ENCODE data around the gene GNA12.
"Not testable (repeated sequence)": the region's sequence is repeated elsewhere in the genome, so short reads cannot be mapped to it uniquely, and the experiment has no call there.

GNA12 gene

GRCh38 chr7:2864999-2865670 lies 21.0 kb upstream of the GNA12 start:
- DNase-seq (ENCODE audit: low read depth, low spot score), result no peak

DNA sequence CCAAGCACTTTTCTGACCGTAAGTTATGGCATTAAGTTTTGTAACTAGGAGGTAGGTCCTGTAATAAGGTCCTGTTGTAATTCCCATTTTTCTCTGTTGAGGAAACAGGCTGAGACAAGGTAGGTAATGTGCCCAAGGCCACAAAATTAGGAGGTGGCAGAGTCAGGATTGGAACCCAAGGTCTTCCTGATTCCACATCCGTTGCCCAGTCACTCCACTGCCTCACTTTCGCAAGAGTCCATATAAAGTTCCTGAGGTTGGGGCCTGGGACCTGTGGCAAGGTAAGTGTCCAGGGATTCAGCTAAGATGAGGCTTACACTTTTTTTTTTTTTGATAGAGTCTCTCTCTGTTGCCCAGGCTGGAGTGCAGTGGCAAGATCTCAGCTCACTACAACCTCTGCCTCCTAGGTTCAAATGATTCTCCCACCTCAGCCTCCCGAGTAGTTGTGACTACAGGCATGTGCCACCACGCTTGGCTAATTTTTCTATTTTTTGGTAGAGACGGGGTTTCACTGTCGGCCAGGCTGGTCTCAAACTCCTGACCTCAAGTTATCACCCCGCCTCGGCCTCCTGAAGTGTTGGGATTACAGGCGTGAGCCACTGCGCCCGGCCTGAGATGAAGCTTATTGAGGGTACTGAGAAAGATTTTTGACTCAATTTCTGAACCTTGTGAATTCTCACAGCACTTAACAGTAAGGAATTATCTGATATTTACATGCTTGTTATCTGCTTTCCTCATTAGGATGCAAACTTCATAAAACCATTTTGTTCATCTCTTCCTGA lies 20.3 kb upstream of the GNA12 start:
- DNase-seq (ENCODE audit: low read depth, low spot score), result no peak

DNA sequence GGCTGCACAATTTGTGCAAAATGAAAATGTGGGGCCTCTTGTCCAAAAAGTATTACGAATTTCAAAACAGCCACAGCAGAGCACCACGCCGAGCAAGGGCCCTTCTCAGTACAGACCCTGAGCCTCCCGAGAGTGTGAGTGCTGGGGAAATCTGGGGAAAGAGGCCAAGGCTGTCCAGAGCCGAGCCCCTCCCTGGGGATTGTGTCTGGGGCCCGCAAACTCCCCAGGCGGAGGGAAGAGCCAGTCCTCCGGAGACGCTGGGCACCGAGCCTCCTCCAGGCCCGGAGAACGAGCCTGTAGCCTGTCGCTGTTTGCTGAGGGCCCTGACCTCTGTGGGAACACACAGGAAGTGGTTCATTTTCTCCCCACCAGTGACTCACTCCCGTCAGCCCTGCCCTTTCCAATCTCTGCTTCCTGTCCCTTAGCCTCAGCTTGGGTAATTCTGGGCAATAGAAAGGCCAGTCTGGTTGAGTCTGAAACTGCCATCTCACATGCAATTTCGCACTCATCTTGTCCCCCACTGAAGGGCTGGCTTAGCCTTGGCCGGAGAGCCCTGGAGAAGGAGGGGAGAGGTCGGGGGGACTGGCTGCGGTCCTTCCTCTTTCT lies 19.5 kb upstream of the GNA12 start:
- peak; percentile 65 for DNase-seq (ENCODE audit: low read depth, low spot score)

- DNase-seq (ENCODE audit: low read depth, low spot score), result no peak
These were observed 18.8 kb upstream of the GNA12 start for GRCh38 chr7:2862831-2863361.

- no peak for DNase-seq (ENCODE audit: low read depth, low spot score)
These were observed 17.4 kb upstream of the GNA12 start for GRCh38 chr7:2861509-2861908.

DNA sequence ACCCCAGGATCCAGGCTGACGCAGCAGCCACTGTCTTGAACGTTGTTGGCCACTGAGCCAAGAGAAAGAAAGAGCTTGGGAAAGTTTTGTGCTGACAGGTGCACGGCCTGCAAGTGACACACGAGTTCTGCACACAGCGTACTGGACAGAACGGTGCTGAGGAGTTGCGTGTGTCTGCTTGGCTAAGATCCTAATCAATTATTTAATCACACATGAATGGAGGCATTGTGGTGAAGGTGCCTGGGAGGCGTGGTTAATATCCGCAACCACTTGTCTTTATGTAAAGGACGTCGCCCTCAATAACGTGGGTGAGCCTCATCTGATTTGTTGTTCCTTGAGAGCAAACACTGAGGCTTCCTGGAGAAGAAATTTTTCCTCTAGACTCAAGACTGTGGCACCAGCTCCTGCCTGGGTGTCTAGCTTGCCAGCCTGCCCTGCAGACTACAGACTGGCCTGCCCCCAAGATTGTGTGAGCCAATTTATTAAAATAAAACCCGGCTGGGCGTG lies 16.6 kb upstream of the GNA12 start:
- DNase-seq (ENCODE audit: low read depth, low spot score), result no peak

- no peak for DNase-seq (ENCODE audit: low read depth, low spot score)
These were observed 15.8 kb upstream of the GNA12 start for GRCh38 chr7:2859952-2860351.

GRCh38 chr7:2858621-2859020 lies 14.5 kb upstream of the GNA12 start:
- no peak for DNase-seq (ENCODE audit: low read depth, low spot score)

DNA sequence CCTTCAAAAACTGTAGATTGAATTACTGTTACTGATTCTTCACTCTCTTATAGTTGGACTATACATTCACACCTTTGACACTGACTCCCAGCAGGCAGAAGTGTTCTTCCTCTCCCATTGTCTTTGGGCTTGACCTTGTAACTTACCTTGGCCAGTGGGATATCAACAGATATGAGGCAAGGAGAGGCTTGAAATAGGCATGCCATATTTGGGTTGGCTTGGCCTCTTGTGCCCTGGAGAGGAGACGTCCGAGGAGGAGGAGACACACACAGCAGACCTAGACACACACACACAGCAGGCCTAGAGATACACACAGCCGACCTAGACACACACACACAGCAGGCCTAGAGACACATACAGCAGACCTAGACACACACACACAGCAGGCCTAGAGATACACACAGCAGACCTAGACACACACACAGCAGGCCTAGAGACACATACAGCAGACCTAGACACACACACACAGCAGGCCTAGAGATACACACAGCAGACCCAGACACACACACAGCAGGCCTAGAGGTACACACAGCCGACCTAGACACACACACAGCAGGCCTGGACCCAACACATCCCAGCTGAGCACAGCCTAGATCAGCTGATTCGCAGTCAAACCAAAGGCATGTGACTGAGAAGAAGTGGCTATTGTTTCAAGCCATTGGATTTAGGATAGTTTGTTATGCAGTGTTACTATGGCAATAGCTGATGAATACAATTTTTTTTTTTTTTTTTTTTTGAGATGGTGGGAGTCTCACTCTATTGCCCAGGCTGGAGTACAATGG lies 12.5 kb upstream of the GNA12 start:
- peak; percentile 34 for DNase-seq (ENCODE audit: low read depth, low spot score)

DNA sequence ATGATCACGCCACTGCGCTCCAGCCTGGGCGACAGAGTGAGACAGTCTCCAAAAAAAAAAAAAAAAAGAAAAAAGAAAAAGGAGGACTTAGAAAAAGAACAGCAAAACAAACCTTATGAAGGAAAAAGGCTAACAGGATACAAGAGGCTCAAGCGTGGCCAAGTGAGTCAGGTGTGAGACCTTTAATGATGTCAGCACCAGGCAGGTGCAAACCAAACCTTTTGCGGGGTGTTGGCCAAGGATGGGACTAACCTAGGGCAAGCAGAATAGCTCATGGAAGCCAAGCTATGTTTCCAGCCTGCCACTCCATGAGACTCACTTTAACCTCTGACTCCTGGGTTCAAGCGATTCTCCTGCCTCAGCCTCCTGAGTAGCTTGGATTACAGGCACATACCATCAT lies 11.3 kb upstream of the GNA12 start:
- no peak for DNase-seq (ENCODE audit: low read depth, low spot score)

DNA sequence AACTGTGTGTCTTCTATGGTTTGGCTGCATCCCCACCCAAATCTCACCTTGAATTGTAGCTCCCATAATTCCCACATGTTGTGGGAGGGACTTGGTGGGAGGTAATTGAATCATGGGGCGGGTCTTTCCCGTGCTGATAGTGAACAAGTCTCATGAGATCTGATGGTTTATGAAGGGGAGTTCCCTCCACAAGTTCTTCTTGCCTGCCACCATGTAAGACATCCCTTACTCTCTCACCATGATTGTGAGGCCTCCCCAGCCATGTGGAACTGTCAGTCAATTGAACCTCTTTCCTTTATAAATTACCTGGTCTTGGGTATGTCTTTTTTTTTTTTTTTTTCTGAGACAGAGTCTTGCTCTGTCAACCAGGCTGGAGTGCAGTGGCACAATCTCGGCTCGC lies 9.4 kb upstream of the GNA12 start:
- not testable (repeated sequence) for DNase-seq (ENCODE audit: low read depth, low spot score)

GRCh38 chr7:2853147-2853546 lies 9.0 kb upstream of the GNA12 start:
- no peak for DNase-seq (ENCODE audit: low read depth, low spot score)

- no peak for DNase-seq (ENCODE audit: low read depth, low spot score)
These were observed 7.4 kb upstream of the GNA12 start for GRCh38 chr7:2851497-2851896.

GRCh38 chr7:2849941-2850766 lies 6.0 kb upstream of the GNA12 start:
- no peak for DNase-seq (ENCODE audit: low read depth, low spot score)

DNA sequence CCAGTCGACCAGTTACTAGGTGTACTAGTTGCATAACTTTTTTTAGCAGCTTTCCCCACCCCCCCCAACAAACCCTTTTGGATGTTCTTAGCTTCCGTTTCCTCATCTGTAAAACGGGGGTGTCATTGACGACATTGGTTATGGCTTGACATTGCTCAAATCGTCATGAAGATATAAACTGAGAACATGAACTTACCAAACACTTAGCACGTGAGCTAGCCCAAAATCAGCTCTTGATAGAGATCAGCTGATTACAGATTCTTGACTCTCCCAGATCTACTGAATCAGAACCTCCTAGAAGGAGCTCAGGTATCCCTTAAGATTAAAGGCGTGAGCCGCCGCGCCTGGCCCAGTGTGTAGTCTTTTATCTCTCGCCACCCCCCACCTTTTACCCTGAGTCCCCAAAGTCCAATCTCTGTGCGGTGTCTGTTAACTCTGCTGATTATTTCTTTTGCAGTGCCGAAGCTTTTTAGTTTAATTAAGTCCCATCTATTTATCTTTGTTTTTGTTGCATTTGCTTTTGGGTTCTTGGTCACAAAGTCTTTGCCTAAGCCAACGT lies 1.0 kb upstream of the GNA12 start:
- DNase-seq (ENCODE audit: low read depth, low spot score), result no peak

GRCh38 chr7:2843711-2844152 lies 376 bp downstream of the GNA12 start:
- DNase-seq (ENCODE audit: low read depth, low spot score), result no peak

- no peak for DNase-seq (ENCODE audit: low read depth, low spot score)
These were observed 870 bp downstream of the GNA12 start for GRCh38 chr7:2843191-2843685.

GRCh38 chr7:2841907-2842306 lies 2.2 kb downstream of the GNA12 start:
- no peak for DNase-seq (ENCODE audit: low read depth, low spot score)

- no peak for DNase-seq (ENCODE audit: low read depth, low spot score)
These were observed 3.6 kb downstream of the GNA12 start for GRCh38 chr7:2840458-2840857.

Measured in brain pericyte (primary cell).